Neutrophil (primary cell): Measurements from ENCODE around the gene PLXND1.

Experiments
- H3K27ac ChIP-seq: fragments of 200-600 bp; sonication (generic); 2 replicates; pipeline ENCODE4 v1.5.1; 2016; ENCODE audit warnings: mild to moderate bottlenecking, moderate library complexity
- H3K27me3 ChIP-seq: fragments of 200-600 bp; sonication (generic); 2 replicates; pipeline ENCODE4 v1.6.0; 2016; ENCODE audit warnings: mild to moderate bottlenecking
- H3K36me3 ChIP-seq: fragments of 200-600 bp; sonication (generic); 2 replicates; pipeline ENCODE4 v1.5.1; 2017
- H3K4me1 ChIP-seq, 2 experiments: fragments of 200-600 bp in 1 of 2; sonication (generic) in 1 of 2; 1 replicate in 1 of 2; 2 replicates in 1 of 2; pipeline versions ENCODE4 v1.5.1 to v1.6.1; 2013 to 2016; ENCODE audit warnings: low read depth in 1 of 2, low read length in 1 of 2, mild to moderate bottlenecking in 1 of 2, moderate library complexity in 1 of 2; ENCODE audit not compliant: control insufficient read depth in 1 of 2, insufficient read depth in 1 of 2
- H3K4me3 ChIP-seq, 2 experiments: fragments of 200-600 bp in 1 of 2; sonication (generic) in 1 of 2; 1 replicate in 1 of 2; 2 replicates in 1 of 2; pipeline ENCODE4 v1.5.1; 2013 to 2016; ENCODE audit warnings: low read depth in 1 of 2, low read length in 1 of 2, mild to moderate bottlenecking in 1 of 2, moderate library complexity in 1 of 2
- H3K9me3 ChIP-seq: fragments of 200-600 bp; sonication (generic); 2 replicates; pipeline ENCODE4 v1.5.1; 2016
- TF ChIP-seq, protein P1 (sequence below): fragments of 200-600 bp; sonication (generic); IDR thresholded peaks from 2 replicates; pipeline ENCODE4 v1.5.1; 2016; ENCODE audit warnings: antibody characterized with exemption

The PLXND1 gene, protein sequence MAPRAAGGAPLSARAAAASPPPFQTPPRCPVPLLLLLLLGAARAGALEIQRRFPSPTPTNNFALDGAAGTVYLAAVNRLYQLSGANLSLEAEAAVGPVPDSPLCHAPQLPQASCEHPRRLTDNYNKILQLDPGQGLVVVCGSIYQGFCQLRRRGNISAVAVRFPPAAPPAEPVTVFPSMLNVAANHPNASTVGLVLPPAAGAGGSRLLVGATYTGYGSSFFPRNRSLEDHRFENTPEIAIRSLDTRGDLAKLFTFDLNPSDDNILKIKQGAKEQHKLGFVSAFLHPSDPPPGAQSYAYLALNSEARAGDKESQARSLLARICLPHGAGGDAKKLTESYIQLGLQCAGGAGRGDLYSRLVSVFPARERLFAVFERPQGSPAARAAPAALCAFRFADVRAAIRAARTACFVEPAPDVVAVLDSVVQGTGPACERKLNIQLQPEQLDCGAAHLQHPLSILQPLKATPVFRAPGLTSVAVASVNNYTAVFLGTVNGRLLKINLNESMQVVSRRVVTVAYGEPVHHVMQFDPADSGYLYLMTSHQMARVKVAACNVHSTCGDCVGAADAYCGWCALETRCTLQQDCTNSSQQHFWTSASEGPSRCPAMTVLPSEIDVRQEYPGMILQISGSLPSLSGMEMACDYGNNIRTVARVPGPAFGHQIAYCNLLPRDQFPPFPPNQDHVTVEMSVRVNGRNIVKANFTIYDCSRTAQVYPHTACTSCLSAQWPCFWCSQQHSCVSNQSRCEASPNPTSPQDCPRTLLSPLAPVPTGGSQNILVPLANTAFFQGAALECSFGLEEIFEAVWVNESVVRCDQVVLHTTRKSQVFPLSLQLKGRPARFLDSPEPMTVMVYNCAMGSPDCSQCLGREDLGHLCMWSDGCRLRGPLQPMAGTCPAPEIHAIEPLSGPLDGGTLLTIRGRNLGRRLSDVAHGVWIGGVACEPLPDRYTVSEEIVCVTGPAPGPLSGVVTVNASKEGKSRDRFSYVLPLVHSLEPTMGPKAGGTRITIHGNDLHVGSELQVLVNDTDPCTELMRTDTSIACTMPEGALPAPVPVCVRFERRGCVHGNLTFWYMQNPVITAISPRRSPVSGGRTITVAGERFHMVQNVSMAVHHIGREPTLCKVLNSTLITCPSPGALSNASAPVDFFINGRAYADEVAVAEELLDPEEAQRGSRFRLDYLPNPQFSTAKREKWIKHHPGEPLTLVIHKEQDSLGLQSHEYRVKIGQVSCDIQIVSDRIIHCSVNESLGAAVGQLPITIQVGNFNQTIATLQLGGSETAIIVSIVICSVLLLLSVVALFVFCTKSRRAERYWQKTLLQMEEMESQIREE (N-terminal part only)

DNA sequence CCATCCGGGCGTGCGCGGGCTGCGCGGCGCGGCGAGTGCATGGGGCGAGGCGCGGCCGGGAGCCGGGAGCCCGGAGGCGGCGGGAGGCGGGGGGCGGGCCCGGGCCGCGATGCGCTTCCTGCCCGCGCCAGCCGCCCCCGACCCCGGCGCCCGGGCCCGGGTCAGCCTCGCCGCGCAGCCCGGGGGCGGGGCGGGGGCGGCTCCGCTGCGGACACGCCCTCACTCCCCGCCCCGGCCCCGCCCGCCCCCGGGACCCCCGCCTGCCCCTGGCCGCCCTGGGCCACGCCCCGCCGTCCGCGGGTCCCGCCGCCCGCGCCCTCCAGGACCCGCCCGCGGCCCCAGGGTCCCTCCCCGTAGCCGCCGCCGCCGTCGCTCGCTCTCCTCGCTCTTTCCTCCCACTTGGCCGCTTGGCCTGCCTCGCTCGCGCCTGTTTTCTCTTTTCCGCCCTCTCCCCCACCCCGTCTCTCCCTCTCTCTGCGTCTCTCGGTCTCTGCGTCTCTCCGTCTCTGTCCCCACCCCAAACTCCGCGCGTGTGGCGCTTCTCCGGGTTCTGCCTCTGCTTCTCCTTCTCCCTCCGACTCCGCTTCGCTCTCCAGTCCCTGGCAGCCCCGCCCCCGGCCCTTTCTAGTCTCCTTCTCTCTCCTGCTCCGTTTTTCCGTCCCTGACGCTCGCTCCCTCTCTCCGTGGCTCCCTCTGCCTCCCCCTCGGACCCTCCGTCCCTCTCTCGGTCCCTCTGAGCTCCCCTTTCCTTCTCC lies at the start of gene PLXND1:
TSS of gene PLXND1 (minus strand) at position 41 of the 755 bp plus-strand sequence. CDS start at position 4, 37 bp downstream.
- Histone ChIP-seq H3K9me3 (no peaks in the 10 kb centered on the region), H3K36me3 (no peaks in the 10 kb centered on the region), H3K27ac (no peak within 1 kb of the TSS), H3K27me3 (peaks cover 83% of the 10 kb centered on the region), H3K4me3 (peak within 1 kb of the TSS; percentile 39 to 60), H3K4me1 (peaks cover 14 to 15% of the 10 kb centered on the region in 2 experiments)
- TF ChIP-seq, protein P1, sequence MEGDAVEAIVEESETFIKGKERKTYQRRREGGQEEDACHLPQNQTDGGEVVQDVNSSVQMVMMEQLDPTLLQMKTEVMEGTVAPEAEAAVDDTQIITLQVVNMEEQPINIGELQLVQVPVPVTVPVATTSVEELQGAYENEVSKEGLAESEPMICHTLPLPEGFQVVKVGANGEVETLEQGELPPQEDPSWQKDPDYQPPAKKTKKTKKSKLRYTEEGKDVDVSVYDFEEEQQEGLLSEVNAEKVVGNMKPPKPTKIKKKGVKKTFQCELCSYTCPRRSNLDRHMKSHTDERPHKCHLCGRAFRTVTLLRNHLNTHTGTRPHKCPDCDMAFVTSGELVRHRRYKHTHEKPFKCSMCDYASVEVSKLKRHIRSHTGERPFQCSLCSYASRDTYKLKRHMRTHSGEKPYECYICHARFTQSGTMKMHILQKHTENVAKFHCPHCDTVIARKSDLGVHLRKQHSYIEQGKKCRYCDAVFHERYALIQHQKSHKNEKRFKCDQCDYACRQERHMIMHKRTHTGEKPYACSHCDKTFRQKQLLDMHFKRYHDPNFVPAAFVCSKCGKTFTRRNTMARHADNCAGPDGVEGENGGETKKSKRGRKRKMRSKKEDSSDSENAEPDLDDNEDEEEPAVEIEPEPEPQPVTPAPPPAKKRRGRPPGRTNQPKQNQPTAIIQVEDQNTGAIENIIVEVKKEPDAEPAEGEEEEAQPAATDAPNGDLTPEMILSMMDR: no peak

DNA sequence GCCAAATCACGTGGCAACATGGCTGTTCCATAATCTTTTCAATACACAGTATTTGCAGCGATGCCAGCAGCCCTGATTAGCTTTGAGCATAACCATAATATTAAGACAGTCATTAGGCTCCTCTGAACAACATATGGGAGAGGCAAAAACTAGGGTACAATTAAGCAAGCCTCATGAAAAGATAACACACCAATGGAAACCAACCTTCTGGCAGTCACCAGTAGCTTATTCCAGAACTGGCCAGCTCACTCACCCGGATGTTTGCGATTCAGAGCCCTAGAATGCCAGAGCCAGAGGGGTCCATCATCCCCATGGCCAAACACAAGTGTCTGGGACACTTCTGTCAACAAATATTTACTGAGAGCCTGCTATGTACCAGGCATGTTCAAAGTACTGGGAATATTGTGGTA lies 48.8 kb upstream of the PLXND1 start:
- H3K36me3 ChIP-seq: peaks cover 31% of the 10 kb centered on the region
- TF ChIP-seq, protein P1: no peak
- no peaks in the 10 kb centered on the region for H3K27me3 ChIP-seq
- no peaks in the 10 kb centered on the region for H3K9me3 ChIP-seq
- no peak overlapping the region for H3K4me3 ChIP-seq
- peaks cover 9 to 13% of the 10 kb centered on the region in 2 experiments for H3K4me1 ChIP-seq
- H3K27ac ChIP-seq: no peak overlapping the region

DNA sequence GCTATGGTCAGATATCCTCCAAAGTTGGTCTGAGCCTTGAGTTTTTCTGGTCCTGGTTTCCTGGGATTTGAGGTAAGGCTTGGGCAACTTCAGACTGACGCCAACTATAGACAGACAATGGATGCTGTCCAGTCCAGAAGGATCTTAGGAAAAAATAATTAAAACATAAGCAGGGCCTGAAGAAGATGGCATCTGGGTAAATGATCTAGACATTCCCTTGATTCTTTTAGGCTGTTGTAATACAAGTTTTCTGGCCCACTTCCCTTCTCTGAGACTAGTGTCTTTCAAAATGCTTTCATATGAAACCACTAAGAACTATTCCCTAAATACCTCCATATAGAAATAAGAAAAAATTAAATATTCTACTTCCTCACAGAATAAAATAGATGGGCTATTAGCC lies 47.7 kb upstream of the PLXND1 start:
- Histone ChIP-seq H3K4me3 (no peak overlapping the region), H3K27me3 (no peaks in the 10 kb centered on the region), H3K9me3 (no peaks in the 10 kb centered on the region), H3K36me3 (peaks cover 31% of the 10 kb centered on the region), H3K27ac (no peak overlapping the region), H3K4me1 (peaks cover 9 to 13% of the 10 kb centered on the region in 2 experiments)
- TF ChIP-seq, protein P1: no peak

DNA sequence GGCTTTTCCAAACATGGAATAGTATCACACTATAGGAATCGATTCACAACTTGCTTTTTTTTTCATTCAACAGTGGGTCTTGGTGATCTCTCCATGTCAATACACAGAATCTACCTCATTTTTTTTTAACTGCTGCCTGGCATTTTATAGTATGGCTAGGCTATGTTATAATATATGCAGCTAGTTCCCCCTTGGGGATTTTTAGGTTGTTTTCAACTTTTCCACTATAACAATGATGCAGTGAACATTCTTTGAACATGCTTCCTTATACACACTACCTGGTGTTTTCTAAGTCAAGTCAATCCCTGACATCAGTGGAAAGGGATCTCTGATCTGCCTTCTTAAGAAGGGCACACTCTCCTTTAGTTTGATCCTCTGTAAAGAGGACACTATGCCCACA lies 46.5 kb upstream of the PLXND1 start:
- no peaks in the 10 kb centered on the region for H3K27me3 ChIP-seq
- peaks cover 6 to 7% of the 10 kb centered on the region in 2 experiments for H3K4me1 ChIP-seq
- H3K9me3 ChIP-seq: no peaks in the 10 kb centered on the region
- no peak overlapping the region for H3K27ac ChIP-seq
- peaks cover 31% of the 10 kb centered on the region for H3K36me3 ChIP-seq
- TF ChIP-seq, protein P1: no peak
- no peak overlapping the region for H3K4me3 ChIP-seq
